GM18517 (cell line): Measurements from ENCODE around the gene BRD9.
"Not testable (repeated sequence)": the region's sequence is repeated elsewhere in the genome, so short reads cannot be mapped to it uniquely, and the experiment has no call there.

ENCODE experiments used
- ATAC-seq: cut with Tn5 transposase; IDR thresholded peaks from one replicate; pipeline ENCODE4 v1.9.1; 2021; ENCODE audit warnings: mild to moderate bottlenecking, moderate library complexity; ENCODE audit not compliant: unreplicated experiment

The BRD9 gene

GRCh38 chr5:923281-923873 is 30.8 kb upstream of the BRD9 start:
- peak; percentile 78 for ATAC-seq

GRCh38 chr5:922436-923280 is 30.1 kb upstream of the BRD9 start:
- no peak for ATAC-seq

GRCh38 chr5:921456-922435 is 29.1 kb upstream of the BRD9 start:
- no peak for ATAC-seq

DNA sequence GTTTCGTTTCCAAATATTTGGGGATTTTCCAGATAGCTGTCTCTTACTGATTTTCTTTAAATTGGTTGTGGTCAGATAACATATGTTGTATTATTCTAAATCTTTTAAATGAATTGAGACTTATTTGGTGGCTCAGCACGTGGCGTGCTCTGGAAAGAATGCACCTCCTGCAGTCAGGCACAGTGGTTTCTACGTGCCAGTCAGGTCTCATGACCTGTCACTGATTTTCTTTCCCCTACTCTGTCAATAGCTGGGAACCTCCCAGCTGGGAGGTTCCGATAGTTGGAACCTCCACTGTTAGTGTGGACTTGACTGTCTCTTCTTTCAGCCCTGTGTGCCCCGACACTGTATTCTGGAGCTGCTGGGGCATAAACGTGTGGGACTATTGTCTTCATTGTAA is 27.7 kb upstream of the BRD9 start:
- ATAC-seq, result no peak

- ATAC-seq, result no peak
Measured at GRCh38 chr5:919356-920000, 26.9 kb upstream of the BRD9 start.

GRCh38 chr5:918717-919116 is 26.1 kb upstream of the BRD9 start:
- ATAC-seq, result not testable (repeated sequence)

DNA sequence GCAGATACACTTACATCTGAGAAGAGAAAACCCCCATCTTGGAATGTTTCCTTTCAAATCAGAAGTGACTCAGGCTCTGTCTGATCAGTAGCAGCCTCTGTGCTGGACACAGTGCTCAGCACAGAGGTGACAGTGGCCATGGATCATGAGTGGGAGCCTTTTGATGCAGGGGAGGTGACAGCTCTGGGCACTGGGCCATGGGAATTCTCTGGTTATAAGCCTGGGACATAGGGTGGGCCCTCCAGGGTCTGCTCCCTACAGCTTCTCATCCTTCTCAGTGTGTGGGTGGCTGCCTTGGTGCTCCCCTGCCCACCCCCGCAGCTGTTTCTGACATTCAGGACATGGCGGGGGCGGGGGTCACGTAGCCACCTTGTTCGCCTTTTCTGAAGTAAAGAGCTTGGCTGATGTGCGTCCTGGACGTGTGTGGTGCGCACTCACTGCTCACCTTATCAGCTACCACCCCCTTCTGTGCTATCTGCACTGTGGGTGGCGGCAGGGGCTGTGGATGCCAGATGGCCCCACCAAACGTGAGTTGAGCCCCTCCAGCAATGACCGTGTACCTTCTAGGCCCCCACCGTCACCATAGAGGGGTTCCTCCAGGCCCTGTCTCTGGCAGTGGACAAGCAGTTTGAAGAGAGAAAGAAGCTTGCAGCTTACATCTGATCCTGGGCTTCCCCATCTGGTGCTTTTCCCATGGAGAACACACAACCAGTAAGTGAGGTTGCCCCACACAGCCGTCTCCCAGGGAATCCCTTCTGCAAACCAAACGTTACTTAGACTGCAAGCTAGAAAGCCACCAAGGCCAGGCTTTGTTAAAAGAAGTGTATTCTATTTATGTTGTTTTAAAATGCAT is 24.1 kb upstream of the BRD9 start:
- ATAC-seq, result no peak

- ATAC-seq, result no peak
Measured at GRCh38 chr5:915946-916345, 23.3 kb upstream of the BRD9 start.

GRCh38 chr5:915346-915745 is 22.7 kb upstream of the BRD9 start:
- not testable (repeated sequence) for ATAC-seq

- no peak for ATAC-seq
Measured at GRCh38 chr5:914612-915011, 22.0 kb upstream of the BRD9 start.

DNA sequence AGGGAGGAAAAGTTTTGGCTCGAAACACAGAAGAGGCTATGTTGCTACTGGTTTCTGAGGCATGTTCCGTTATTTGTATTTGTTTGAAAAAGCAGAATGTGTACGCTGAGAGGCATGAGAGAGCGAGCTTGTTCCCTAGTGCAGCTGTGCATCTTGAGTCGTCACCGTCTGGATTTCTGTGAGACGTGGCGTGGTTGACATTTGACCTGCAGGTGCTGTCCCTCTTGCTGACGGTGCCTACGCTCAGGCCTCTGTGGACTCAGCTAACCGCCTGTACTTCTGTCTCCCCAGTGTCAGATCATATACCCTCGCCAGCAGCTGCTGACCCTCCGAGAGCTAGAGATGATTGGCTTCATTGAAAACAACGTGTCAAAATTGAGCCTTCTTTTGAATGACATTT is 21.6 kb upstream of the BRD9 start:
- ATAC-seq, result no peak

GRCh38 chr5:912280-913091 is 19.9 kb upstream of the BRD9 start:
- no peak for ATAC-seq

DNA sequence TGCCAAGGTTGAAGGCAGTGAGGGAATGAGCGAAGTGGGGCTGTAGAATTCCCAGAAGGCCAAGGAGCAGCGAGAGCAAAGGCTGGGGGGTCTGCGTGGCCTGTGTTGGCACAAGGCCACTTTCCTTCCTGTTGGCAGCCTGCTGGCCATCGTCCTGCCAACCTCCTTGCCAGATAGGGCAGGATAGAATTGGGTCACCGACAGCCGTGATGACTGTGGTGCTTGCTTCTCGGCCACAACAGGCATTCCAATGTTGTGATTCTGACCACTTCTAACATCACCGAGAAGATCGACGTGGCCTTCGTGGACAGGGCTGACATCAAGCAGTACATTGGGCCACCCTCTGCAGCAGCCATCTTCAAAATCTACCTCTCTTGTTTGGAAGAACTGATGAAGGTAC is 19.0 kb upstream of the BRD9 start:
- no peak for ATAC-seq

DNA sequence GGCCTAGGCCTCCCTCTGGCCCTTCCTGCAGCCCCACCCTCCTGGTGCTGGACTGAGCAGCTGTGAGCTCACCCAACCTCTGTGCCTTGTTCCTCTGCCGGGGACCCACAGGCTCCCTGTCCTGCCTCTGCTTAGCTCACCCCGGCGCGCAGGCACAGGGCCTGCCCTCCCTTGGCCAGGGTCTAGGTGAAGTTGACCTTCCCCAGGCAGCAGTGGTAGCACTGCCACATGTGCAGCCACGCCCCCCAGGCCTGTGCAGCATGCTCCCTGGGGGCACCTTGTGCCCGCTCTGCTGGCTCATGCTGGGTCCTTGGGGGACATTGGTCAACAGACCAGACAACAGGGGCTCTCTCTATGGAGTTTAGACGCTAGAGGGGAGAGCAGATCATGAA is 18.2 kb upstream of the BRD9 start:
- no peak for ATAC-seq

DNA sequence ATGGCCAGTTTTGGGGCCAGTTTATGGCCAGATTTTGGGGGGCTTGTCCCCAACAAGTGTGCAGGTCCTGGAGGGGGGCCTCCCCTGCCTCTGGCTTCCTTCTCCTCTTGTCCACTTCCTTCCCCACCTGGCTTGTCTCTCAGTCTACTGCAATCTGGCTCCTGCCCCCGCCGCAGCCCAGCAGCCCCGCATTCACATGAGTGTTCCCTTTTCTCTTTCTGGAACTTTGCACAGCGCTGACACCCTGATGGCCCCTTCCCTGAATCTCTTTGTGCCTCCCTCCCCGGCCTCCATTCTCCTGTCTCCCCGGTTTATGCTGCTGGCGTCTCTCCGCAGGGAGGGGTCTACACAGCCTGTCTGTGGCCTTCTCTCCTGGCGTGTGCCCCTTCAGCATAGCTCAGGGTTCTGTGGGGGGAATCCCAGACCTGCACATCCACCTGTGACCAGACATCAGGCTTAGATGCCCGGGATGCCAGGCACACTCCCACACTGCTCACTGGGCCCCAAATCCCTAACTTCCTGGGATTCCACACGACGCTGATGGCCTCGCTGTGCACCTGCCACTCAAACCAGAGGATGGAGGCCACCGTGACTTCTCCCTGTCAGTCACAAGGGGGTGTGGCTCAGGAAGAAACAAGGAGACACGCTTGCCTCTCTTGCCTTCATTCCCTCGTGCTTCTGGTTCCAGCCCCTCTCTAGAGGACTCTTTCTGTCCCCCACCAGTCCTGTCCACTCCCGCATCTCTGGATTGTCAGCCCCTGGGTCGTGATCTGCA is 17.6 kb upstream of the BRD9 start:
- no peak for ATAC-seq

GRCh38 chr5:909086-909485 is 16.5 kb upstream of the BRD9 start:
- ATAC-seq, result no peak

DNA sequence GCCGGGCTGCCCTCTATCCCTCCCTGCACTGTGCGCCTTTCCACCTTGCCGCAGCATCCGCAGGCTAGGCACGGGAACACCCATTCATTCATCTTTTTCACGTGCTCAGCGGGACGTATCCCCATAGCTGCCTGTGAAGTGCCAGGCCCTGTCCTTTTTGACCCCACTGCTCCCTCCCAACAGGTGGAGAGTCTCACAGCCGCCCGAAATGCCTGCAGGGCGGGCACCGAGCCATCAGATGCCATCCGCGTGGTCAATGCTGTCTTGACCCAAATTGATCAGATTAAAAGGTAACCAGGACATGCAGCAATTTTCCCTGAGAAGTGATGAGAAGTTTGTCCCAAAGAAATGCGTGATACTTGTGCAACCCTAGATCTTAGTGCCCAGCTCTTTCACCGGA is 15.6 kb upstream of the BRD9 start:
- no peak for ATAC-seq

DNA sequence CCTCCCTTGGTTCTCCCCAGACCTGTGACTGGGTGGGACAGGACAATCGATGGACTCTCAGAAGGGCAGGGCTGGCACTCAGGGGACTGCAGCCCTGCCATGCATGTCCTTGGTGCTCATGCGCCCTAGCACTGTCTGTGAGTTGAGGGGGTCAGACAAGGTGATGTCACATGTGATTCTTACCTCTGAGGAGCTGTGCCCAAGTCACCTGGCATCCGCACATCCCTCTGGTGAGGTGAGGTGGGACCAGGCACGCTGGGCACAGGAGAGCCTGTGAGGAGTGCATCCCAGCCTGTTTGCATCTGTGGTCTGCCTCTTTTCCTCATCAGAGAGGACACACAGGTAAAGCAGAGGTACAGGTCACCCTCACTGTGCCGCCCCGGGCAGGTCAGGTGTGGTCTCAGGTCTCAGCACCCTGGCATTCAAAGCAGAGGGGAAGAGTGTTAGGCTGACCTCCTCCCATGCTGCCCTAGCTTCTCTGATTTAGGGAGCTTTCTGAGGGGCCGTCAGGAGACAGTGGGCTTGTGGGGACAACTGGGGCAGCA is 14.8 kb upstream of the BRD9 start:
- no peak for ATAC-seq
